ENCODE data around the gene MAF. TPM values are rescaled to one million over a fixed set of nuclear protein-coding genes. Genes with fewer than 3 reads are reported as not detected.
A peak's percentile ranks its signal among the peaks of the same experiment; 100 is the strongest.

Gene MAF
- total RNA-seq, 1 donor from 2014 or later, result 21.6 TPM

- no peak for DNase-seq
Measured at GRCh38 chr16:79587897-79588296, 12.6 kb downstream of the MAF start.

- peak; percentile 29 for DNase-seq
Measured at GRCh38 chr16:79587296-79587695, 13.2 kb downstream of the MAF start.

GRCh38 chr16:79582789-79583188 lies 17.7 kb downstream of the MAF start:
- DNase-seq, result no peak

DNA sequence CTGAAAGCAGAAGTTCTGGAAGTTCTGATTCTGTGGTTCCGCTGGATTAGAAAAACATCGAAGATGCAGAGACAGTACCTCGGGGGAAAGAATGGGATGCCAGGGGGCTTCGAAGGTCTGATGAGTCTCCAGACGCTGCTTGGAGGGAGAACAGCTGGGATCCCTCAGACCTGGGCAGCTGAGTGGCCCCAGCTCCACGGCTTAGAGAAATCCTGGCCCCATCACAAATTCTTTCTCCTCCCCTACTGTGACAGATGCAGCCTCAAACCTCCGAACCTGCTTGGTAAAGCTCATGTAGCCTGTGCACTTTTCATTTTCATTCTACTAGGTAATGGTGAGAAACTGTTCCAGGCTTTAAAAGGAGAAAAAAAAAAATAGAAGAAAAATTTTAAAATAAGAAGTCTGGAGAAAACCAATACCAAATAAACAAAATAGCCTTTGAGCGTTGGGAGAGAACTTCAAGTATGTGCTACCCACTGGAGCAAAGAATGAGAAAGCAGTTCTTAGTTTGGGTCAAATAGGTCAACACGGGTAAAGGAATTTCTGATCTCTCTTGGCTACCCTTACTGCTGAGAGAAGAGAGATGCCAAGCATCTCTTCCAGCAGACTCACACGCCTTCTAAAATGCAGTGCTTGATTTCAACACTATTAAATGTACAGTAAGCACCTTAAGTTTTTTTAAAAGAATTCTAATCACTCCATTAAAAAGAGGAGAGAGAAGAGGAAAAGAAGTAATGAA lies 19.9 kb downstream of the MAF start:
- peak; percentile 41 for DNase-seq

DNA sequence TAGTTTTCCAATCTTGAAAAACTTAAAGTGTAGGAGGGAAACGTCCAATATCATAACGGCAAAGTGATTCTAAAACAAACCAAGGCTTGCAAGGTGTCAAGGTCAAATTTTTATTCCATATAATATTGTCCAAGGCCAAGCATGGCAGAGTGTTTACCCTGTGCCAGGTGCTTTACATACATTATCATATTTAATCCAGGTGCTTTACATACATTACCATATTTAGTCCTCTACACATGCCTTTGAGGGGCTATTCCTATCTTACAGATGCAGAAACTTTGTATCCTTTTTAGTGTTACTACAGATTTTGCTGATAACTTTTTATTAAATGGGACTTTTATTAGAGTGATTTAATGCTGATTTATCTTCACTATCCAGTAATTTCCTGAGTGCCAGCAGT lies 23.9 kb downstream of the MAF start:
- no peak for DNase-seq

DNA sequence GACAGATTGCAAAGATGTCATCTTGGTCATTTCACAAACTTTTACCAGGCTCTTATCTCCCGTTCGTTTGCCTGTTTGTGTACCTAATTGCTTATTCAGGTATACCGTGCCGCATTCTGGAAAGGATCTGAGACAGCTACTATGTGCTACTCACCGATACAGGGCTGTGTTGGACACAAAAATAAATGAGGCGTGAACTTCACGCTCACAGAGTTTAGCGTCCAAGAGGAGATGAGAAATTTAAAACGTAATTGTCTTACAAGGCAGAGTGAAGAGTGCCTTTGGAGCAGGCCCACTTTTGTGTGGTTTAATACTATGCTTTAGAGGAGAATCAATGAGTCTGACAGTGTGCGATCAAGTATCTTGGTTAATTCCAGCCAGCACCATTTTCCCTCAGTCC lies 26.7 kb downstream of the MAF start:
- no peak for DNase-seq

DNA sequence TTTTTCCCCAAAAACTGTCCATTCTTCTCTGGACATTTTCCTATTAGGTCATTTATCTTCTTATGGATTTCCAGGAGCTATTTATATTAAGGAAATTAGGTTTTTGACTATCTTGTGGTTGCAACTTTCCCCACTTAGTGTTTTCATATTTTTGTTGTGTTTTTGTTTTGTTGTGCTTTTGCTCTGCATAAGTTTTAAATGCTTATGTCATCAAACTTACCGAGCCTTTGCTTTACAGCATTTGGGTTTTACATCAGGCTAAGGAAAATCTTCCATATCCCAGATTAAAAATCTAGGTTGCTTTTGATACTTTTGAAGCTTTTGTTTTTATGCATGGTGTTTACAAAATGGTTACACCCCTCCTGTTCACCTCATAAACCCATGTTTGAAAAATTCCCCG lies 27.5 kb downstream of the MAF start:
- no peak for DNase-seq

DNA sequence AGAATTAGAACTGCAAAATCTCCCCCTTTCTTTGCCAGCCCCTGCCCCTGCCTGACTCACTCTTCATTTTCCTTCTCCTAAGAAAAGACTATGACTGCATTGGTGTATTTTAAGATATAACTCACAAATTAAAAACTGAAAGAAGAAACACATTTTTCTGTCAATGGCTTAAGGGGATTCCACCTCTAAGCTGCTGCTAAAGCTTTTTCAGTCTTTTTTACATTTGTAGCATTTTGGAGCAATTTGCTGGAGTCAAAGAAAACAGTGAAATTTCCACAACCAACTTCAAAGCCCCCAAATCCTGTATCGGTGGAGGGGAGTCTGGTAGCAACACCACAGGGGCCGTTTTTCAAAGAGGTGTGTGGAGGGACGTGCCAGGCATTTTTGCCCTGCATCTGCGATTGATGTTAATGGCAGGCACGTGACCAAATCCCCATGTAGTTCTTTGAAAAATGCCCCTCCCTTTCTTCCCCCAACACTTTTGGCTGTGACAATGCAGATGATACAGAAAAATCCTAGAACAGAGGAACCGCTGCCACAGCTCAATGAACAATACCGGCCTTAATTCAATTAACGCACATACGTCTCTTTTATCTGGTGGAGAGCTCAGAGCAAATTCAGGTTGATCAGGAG lies 28.5 kb downstream of the MAF start:
- DNase-seq, result no peak

DNA sequence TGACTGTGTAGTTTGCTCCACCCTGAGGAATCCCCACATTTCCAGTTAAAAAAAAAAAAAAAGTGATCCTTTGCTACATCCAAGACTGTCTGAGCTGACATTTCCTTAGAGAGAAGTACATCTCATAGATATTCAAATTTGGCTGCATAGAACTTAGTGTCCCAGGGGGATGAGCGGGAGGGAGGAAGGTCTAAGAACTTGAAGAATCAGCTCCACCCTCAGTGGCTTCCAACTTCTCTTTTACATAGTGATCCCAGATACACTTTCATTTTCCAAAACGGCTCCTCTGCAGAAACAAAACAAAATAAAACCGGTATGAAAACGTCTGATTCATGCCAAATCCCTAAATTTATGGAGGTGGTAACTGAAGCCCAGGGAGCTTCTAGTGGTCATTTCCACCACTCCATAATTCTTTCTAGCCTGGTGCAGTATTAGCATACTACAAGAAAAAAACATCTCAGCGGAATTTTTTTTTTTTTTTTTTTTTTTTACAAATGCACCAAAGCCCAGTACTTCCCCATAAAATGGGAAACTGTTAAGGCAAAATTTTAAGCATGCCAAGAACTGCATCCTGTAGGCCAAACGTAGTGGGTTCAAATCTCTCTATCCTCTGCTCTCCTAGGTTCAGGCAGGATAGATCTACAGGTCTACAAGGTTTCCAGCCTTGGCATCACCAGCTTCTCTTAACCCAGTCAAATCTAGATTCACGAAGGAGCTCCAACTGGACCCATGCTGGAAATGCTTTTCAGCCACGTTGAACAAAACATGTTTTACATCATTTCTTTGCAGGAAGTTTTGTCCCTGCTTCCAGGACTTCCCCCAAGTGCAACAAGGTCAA lies 29.3 kb downstream of the MAF start:
- peak; percentile 15 for DNase-seq

GRCh38 chr16:79564671-79565107 lies 35.8 kb downstream of the MAF start:
- DNase-seq, result no peak

- no peak for DNase-seq
Measured at GRCh38 chr16:79563921-79564320, 36.6 kb downstream of the MAF start.

DNA sequence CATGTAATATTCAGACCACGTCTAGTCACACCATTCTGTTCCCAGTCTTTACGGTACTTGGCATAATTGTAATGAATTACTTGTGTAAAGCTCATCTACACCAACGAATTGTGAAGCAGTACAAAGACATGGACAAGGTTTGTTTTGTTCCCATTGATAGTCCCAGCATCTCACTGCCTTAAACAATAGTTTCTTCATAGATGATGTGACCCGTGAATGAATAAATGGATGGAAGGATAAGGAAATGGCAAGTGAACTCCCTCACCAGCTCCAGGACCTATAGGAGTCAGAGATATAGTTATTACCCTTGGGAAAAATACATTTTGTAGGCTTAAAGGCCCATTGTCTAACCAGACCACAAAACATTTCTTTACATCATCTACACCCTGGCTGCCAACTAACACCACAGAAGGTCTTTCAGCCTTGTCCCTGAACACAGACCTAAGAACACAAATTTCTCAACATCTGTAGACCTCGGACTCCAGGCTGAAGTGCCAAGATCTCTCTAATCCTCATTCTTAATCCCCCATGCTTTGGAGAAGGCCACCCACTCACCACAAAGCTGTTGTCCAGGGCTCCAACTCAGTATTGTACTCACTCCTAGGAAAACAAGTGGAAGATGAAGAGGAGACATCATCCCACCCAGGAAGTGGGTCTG lies 38.2 kb downstream of the MAF start:
- DNase-seq, result no peak

GRCh38 chr16:79561729-79562128 lies 38.8 kb downstream of the MAF start:
- no peak for DNase-seq

DNA sequence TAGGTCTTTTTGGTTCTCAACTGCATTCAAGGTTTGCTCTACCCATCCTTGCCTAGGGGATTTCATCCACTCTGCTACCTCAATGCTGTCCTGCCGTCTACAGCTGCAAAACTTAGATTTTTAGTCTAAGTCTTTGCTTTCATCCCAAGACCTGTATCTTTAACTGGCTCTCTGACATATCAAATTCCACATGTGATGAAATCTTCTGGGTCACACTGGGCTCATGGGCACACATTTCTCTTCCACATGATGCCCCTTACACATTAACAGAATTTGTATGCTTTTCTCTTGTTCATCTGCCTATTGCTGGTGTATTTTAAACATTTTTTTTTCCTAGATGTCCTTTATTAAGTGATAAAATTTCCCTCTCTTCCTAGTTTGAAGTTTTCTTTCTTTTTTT lies 39.6 kb downstream of the MAF start:
- DNase-seq, result no peak

DNA sequence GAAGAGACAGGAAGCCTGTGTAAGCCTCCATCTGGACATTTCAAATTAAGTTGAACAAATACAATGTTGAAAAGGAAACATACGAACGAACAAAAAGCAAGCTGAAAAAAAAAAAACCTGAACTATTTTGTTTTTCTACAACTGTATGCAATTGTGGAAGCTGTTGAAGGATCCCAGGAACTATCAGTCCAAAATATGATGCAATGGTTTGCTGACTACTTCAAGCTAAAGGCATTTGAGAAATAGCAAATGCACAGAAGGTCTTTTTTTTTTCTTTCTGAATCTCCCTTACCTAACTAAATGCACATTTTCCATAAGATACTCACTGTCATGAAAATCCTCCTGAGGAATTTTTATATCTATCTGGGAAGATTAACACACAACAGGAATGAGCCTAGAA lies 40.2 kb downstream of the MAF start:
- DNase-seq, result no peak

DNA sequence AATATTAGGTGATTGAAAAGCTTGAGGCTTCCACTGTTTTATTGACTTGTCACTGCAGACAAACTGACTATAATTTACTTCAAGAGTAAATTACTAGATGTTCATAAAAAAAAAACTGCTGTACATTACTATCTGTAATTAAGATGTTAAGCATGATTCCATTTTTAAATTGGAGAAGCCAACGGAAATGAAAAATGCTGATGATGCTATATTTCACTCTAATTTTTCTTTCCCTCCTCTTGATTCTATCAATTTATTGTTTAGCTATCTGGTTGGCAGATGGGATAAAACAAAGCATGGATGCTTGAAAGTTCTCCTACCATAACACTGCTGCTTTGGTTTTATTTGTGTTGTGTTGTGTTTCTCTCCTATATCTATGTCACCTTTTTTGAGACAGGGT lies 41.0 kb downstream of the MAF start:
- DNase-seq, result no peak

GRCh38 chr16:79557421-79557820 lies 43.1 kb downstream of the MAF start:
- DNase-seq, result no peak

DNA sequence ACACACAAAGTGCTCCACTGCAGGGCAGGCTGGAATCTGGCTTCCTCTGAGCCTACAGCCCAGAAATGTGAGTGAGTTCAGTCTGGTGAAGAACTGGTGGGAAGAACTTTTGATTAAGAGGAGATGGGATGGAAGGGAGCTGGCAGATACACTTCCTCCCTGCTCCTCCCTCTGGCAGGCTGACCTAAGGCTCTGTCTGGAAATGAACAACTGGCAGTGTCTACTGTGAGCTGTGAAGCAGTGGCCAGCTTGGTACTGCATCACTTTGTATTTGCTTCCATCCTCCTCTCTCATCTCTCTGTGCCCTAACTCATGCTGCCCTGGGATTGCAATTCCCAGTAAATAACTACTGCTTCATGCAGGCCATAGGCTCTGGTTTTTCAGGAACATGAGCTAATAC lies 45.6 kb downstream of the MAF start:
- no peak for DNase-seq

DNA sequence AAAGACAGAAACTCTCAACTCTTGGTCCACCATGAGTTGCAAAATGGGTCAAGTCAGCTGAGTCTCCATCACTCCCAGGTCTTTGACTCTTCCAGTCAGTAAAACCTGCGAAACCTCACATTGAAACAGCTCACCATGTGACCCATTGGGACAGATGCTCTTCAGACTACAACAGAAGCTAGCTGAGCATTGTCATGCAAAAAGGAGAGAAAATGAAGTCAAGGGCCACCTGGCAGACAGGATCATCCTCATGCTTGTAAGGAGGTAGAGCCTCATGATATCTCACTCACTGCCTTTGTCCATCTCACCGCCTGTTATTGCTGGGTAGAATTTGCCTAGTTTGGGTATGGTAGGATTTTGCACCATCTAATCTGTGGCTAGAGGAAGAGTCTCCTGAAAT lies 50.2 kb downstream of the MAF start:
- no peak for DNase-seq

- no peak for DNase-seq
Measured at GRCh38 chr16:79547085-79547484, 53.5 kb downstream of the MAF start.
